Measurements from ENCODE around the gene GRIK1. TPM values are rescaled to one million over a fixed set of nuclear protein-coding genes. Genes with fewer than 3 reads are reported as not detected.

GRIK1 gene
- polyA plus RNA-seq, 1 donor: 0.39 TPM

GRCh38 chr21:29645666-29646553, 293.9 kb downstream of the GRIK1 start:
- DNase-seq (ENCODE audit: low read depth): no peak

GRCh38 chr21:29643289-29643688, 296.5 kb downstream of the GRIK1 start:
- DNase-seq (ENCODE audit: low read depth): no peak

- no peak for DNase-seq (ENCODE audit: low read depth)
These were observed 297.1 kb downstream of the GRIK1 start for GRCh38 chr21:29642551-29643245.

- no peak for DNase-seq (ENCODE audit: low read depth)
These were observed 297.9 kb downstream of the GRIK1 start for GRCh38 chr21:29641635-29642550.

- DNase-seq (ENCODE audit: low read depth): no peak
These were observed 298.7 kb downstream of the GRIK1 start for GRCh38 chr21:29641001-29641634.

- DNase-seq (ENCODE audit: low read depth): no peak
These were observed 299.7 kb downstream of the GRIK1 start for GRCh38 chr21:29640080-29640508.

GRCh38 chr21:29639366-29640079, 300.3 kb downstream of the GRIK1 start:
- no peak for DNase-seq (ENCODE audit: low read depth)

GRCh38 chr21:29638761-29639327, 301.0 kb downstream of the GRIK1 start:
- no peak for DNase-seq (ENCODE audit: low read depth)

GRCh38 chr21:29638138-29638537, 301.7 kb downstream of the GRIK1 start:
- DNase-seq (ENCODE audit: low read depth): no peak

GRCh38 chr21:29637553-29637952, 302.2 kb downstream of the GRIK1 start:
- DNase-seq (ENCODE audit: low read depth): no peak

- DNase-seq (ENCODE audit: low read depth): peak; percentile 60
These were observed 302.7 kb downstream of the GRIK1 start for GRCh38 chr21:29637134-29637533.

GRCh38 chr21:29634418-29634817, 305.4 kb downstream of the GRIK1 start:
- DNase-seq (ENCODE audit: low read depth): no peak

GRCh38 chr21:29633756-29634155, 306.0 kb downstream of the GRIK1 start:
- no peak for DNase-seq (ENCODE audit: low read depth)

GRCh38 chr21:29630441-29630840, 309.4 kb downstream of the GRIK1 start:
- DNase-seq (ENCODE audit: low read depth): no peak

GRCh38 chr21:29627905-29628304, 311.9 kb downstream of the GRIK1 start:
- DNase-seq (ENCODE audit: low read depth): no peak

GRCh38 chr21:29626801-29627470, 312.9 kb downstream of the GRIK1 start:
- DNase-seq (ENCODE audit: low read depth): no peak

GRCh38 chr21:29625990-29626389, 313.8 kb downstream of the GRIK1 start:
- DNase-seq (ENCODE audit: low read depth): no peak

GRCh38 chr21:29624776-29625175, 315.0 kb downstream of the GRIK1 start:
- DNase-seq (ENCODE audit: low read depth): no peak

- no peak for DNase-seq (ENCODE audit: low read depth)
These were observed 318.3 kb downstream of the GRIK1 start for GRCh38 chr21:29621525-29621924.

All from forelimb muscle (tissue), 1 donor.